Erythroblast (primary cell): ENCODE data around the gene NAMPT.

Experiments used
- GATA1 ChIP-seq: IDR thresholded peaks from 2 replicates; pipeline ENCODE4 v1.6.1; 2011; ENCODE audit warnings: low read depth, mild to moderate bottlenecking, control low read depth, low read length, moderate library complexity
- POLR2A ChIP-seq: IDR thresholded peaks from 2 replicates; pipeline ENCODE4 v1.6.1; 2011; ENCODE audit warnings: mild to moderate bottlenecking, low read length

DNA sequence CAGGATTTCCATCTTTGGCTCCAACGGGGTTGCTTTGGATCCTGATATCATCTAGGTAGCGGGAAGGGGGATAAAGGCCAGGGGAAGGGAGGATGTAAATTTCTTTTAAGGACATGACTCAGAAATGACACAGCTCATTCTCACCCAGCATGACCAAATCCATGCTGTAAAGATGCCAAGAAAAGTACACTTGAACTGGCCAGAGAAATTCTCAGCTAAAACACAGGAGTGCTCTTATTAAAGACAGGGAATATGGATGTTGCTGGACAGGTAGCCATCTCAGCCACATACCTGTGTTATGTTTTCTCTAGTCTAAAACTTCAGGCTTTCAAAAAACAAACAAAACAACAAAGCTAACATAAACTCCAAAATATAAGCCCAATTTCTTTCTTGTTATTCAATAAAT lies 68.3 kb downstream of the NAMPT start:
- no peak for TF ChIP-seq POLR2A
- no peak for TF ChIP-seq GATA1
